Lung (tissue), 12 donors: ENCODE results near the gene ERBB4. TPM values are rescaled to one million over a fixed set of nuclear protein-coding genes. Genes with fewer than 3 reads are reported as not detected.

Source experiments
- ATAC-seq: fragments of 200-7000 bp; cut with Tn5 transposase; one replicate; pipeline ENCODE4 v1.9.1; 2020; ENCODE audit warnings: moderate number of reproducible peaks; ENCODE audit not compliant: insufficient read depth, low FRiP score
- DNase-seq, 3 donors: peaks; one replicate each; pipeline ENCODE4 v3.0.0-alpha.2; 2013 to 2017
- H3K27ac ChIP-seq, 2 donors: one replicate each; pipeline ENCODE4 v1.5.1; 2013; ENCODE audit warnings: mild to moderate bottlenecking in 2 of 2, moderate library complexity in 2 of 2, control low read depth in 1 of 2, inconsistent platforms in 1 of 2, low read depth in 1 of 2, low read length in 1 of 2
- H3K27me3 ChIP-seq, 3 donors: one replicate each; pipeline ENCODE4 v1.5.1; 2013; ENCODE audit warnings: low read length in 2 of 3; ENCODE audit not compliant: control insufficient read depth in 3 of 3, insufficient read depth in 3 of 3
- H3K36me3 ChIP-seq, 4 donors: one replicate each; pipeline ENCODE4 v1.5.1; 2013; ENCODE audit warnings: low read length in 4 of 4, mild to moderate bottlenecking in 1 of 4, moderate library complexity in 1 of 4; ENCODE audit not compliant: control insufficient read depth in 4 of 4, insufficient read depth in 4 of 4
- H3K4me1 ChIP-seq, 5 donors: one replicate each; pipeline ENCODE4 v1.5.1; 2013; ENCODE audit warnings: low read length in 5 of 5, mild to moderate bottlenecking in 2 of 5, moderate library complexity in 1 of 5; ENCODE audit not compliant: control insufficient read depth in 5 of 5, insufficient read depth in 5 of 5
- H3K4me3 ChIP-seq: one replicate; pipeline ENCODE4 v1.5.1; 2013; ENCODE audit warnings: mild to moderate bottlenecking, control low read depth, moderate library complexity
- H3K9ac ChIP-seq, 2 donors: one replicate each; pipeline ENCODE4 v1.5.1; 2013; ENCODE audit warnings: low read length in 2 of 2, control low read depth in 1 of 2; ENCODE audit not compliant: insufficient read depth in 1 of 2
- H3K9me3 ChIP-seq, 4 donors: one replicate each; pipeline ENCODE4 v1.5.1; 2013; ENCODE audit warnings: low read length in 3 of 4, mild to moderate bottlenecking in 1 of 4, moderate library complexity in 1 of 4; ENCODE audit not compliant: control insufficient read depth in 4 of 4, insufficient read depth in 3 of 4
- WGBS, 2 donors: extraction: QIAGEN DNeasy Blood & Tissue Kit; methylation state at CpG; one replicate each; pipeline ENCODE4 v1.1.7; 2013; 5-methylcytosine and 5-hydroxymethylcytosine counted together
- polyA plus RNA-seq, 2 donors: library from polyadenylated mRNA; stranded (reverse); fragments of 200-250 nt; gene quantifications; one replicate each; pipeline ENCODE4 v1.2.1, GENCODE V29; 2013
- total RNA-seq, 2 donors: library from RNA; depleted of rRNA in 1 of 2; stranded (reverse); fragments of >200 nt in 1 of 2; gene quantifications; one replicate each; pipeline ENCODE4 v1.2.1, GENCODE V29; 2014 to 2021
- TF ChIP-seq, protein P1 (sequence below): IDR thresholded peaks from 2 replicates; pipeline ENCODE4 v1.5.1; 2012; ENCODE audit warnings: mild to moderate bottlenecking; ENCODE audit errors: control extremely low read depth, extremely low read depth
- donor health status: control.
- donor health status: control.
- donor health status: Bipolar disorder and iron deficiency.
- donor health status: healthy.
- donor health status: DM: yes; HTN: yes; CAD: no.

Gene ERBB4
- total and polyA plus RNA-seq, 4 donors = 0.41 to 16.8 (median 5.3) TPM

DNA sequence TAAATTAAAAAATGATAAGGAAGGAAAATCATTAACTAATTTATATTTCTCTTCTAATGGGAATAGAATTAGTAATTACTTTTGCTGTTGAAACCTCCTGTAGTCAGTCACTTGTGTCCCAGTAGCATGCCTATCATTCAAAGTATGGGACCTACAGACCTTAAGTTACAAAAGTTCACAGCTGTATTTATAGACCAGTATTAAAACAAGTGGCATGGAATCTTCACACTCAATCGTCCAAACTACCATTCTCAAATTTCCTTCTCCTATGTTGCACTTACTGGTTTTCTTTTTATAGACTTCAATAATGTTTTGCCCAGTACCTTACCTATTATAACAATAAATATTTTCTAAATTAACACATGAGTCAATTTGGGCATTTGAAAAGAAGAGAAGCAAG lies 639.9 kb downstream of the ERBB4 start:
- TF ChIP-seq, protein P1, sequence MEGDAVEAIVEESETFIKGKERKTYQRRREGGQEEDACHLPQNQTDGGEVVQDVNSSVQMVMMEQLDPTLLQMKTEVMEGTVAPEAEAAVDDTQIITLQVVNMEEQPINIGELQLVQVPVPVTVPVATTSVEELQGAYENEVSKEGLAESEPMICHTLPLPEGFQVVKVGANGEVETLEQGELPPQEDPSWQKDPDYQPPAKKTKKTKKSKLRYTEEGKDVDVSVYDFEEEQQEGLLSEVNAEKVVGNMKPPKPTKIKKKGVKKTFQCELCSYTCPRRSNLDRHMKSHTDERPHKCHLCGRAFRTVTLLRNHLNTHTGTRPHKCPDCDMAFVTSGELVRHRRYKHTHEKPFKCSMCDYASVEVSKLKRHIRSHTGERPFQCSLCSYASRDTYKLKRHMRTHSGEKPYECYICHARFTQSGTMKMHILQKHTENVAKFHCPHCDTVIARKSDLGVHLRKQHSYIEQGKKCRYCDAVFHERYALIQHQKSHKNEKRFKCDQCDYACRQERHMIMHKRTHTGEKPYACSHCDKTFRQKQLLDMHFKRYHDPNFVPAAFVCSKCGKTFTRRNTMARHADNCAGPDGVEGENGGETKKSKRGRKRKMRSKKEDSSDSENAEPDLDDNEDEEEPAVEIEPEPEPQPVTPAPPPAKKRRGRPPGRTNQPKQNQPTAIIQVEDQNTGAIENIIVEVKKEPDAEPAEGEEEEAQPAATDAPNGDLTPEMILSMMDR = no peak
- H3K27ac ChIP-seq = no peak overlapping the region
- H3K27me3 ChIP-seq = no peaks in the 10 kb centered on the region
- H3K36me3 ChIP-seq = no peaks in the 10 kb centered on the region
- WGBS, 2 donors = 54 to 76% methylated on average over 1 of the region's 1 CpG
- H3K4me1 ChIP-seq = peaks cover 0 to 13% (median 4%) of the 10 kb centered on the region in 5 donors
- H3K9ac ChIP-seq = no peak overlapping the region
- no peak overlapping the region for H3K4me3 ChIP-seq
- H3K9me3 ChIP-seq = peaks cover 0 to 3% (median 0%) of the 10 kb centered on the region in 4 donors
- DNase-seq (no peak), ATAC-seq (no peak)

DNA sequence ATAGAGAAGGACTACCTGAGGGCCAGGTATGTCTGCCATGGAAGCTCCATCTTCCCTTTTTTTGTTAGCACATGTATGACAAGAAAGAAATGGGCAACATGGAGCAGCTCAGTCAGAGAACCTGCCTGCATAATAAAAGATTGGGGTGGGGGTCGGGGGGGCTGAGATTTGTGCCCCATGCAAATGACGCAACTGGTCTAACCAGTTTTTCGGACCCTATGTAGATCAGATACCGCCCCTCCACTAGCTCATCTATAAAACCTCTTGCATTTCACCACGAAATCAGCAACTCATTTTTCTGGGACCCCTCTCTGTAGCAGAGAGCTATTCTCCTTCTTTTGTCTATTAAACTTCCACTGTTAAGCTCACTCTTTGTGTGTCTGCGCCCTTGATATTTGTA lies 657.2 kb downstream of the ERBB4 start:
- TF ChIP-seq, protein P1 = no peak
- Histone ChIP-seq H3K9me3 (no peaks in the 10 kb centered on the region), H3K36me3 (no peaks in the 10 kb centered on the region), H3K27ac (no peak overlapping the region), H3K27me3 (no peaks in the 10 kb centered on the region), H3K9ac (no peak overlapping the region), H3K4me3 (no peak overlapping the region), H3K4me1 (no peaks in the 10 kb centered on the region)
- 75 to 77% methylated on average over 6 of the region's 6 CpGs for WGBS, 2 donors
- no peak for DNase-seq
- no peak for ATAC-seq

DNA sequence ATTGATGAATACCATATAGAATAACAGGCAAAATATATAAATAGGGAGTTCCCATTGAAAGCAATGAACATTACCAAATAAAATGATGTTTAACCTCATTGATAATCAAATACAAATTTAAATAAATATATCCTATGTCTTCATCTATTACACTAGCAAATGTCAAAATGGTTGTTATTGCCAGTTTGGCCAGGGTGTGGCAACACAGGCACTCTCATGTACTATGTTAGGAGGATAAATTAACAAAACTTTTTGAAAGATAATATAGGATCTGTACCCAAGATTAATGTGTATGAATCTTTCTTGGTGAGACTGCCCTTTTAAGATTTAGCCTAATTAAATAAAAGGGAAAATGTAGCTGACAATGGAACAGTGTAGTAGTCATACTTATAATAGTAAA lies 659.3 kb downstream of the ERBB4 start:
- ATAC-seq (no peak), DNase-seq (peak in 1 of 3 donors; percentile 9)
- no peak overlapping the region for H3K27ac ChIP-seq
- H3K9me3 ChIP-seq = no peaks in the 10 kb centered on the region
- no peaks in the 10 kb centered on the region for H3K27me3 ChIP-seq
- no peak overlapping the region for H3K9ac ChIP-seq
- H3K4me3 ChIP-seq = no peak overlapping the region
- H3K4me1 ChIP-seq = no peaks in the 10 kb centered on the region
- TF ChIP-seq, protein P1 = no peak
- H3K36me3 ChIP-seq = no peaks in the 10 kb centered on the region

DNA sequence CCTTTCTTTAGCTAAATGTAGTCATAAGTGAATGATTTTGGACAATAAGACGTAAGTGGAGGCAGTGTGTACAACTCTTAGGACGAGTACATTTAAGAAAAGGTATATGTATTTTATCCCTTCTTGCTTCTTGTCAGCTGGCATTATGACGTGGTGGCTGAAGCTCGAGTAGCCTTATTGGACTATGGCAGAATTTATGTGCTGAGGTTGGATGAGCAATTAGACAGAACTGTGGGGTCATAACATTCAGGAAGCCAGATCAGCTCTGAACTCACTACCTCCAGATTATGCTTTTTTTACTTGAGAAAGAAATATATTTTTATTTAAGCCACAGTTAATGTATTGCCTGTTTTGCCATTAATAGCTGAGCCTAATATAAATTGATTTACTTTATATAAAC lies 661.5 kb downstream of the ERBB4 start:
- Histone ChIP-seq H3K4me1 (no peaks in the 10 kb centered on the region), H3K9me3 (no peaks in the 10 kb centered on the region), H3K9ac (no peak overlapping the region), H3K27ac (no peak overlapping the region), H3K36me3 (no peaks in the 10 kb centered on the region), H3K4me3 (no peak overlapping the region), H3K27me3 (no peaks in the 10 kb centered on the region)
- DNase-seq (no peak), ATAC-seq (no peak)
- TF ChIP-seq, protein P1 = no peak
- WGBS, 2 donors = 71 to 84% methylated on average over 4 of the region's 4 CpGs
